ENCODE results near the gene BMP5.

BMP5 gene

GRCh38 chr6:55898342-55898741 lies 23.0 kb upstream of the BMP5 start:
- Histone ChIP-seq H3K4me3 (replicated peaks; ENCODE audit: low read depth, low read length) (no peak overlapping the region), H3K27me3 (replicated peaks; ENCODE audit: control insufficient read depth, insufficient read depth, low read length) (no peaks in the 10 kb centered on the region), H3K36me3 (ENCODE audit: control insufficient read depth, insufficient read depth, low read length) (no peaks in the 10 kb centered on the region)
- no peak for DNase-seq (ENCODE audit: extremely low read depth, insufficient read length)
- no peak for TF ChIP-seq CTCF (IDR thresholded peaks at IDR 0.05; ENCODE audit: insufficient read depth, low read length, poor library complexity, severe bottlenecking)

GRCh38 chr6:55897346-55897745 lies 22.0 kb upstream of the BMP5 start:
- no peaks in the 10 kb centered on the region for H3K36me3 ChIP-seq (ENCODE audit: control insufficient read depth, insufficient read depth, low read length)
- DNase-seq (ENCODE audit: extremely low read depth, insufficient read length) = no peak
- no peak for TF ChIP-seq CTCF (IDR thresholded peaks at IDR 0.05; ENCODE audit: insufficient read depth, low read length, poor library complexity, severe bottlenecking)

DNA sequence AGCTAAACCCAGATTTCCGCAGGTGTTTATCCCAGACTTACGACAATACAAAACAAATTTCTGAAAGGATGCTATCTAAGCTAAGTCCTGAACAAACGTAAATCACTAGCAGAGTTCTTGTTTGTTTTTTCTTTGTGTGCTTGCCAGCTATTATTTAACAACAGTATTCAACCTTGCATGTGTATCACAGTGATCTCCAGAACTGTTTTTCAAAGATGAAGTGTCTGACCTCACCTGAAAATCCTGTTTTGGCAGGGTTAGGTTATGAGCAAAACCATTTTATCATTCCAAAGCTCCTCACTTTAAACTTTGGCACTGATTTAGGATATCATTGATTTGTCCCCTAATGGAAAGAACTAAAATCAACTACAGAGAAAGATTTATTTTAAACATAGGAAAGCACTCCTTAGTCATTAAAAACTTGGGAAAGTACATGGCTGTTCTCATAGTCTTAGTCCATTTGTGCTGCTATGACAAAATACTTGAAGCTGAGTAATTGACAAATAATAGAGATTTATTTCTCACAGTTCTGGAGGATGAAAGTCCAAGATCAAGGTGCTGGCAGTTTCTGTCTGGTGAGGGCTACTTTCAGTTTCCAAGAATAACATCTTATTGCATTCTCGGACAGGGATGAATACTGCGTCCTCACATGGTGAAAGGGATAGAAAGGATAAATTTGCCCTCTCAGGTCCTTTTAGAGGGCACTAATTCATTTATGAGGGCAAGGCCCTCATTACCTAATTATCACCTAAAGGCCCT lies 20.8 kb upstream of the BMP5 start:
- DNase-seq (ENCODE audit: extremely low read depth, insufficient read length) = no peak
- no peak for TF ChIP-seq CTCF (IDR thresholded peaks at IDR 0.05; ENCODE audit: insufficient read depth, low read length, poor library complexity, severe bottlenecking)
- H3K4me3 ChIP-seq (replicated peaks; ENCODE audit: low read depth, low read length) = no peak overlapping the region
- H3K27me3 ChIP-seq (replicated peaks; ENCODE audit: control insufficient read depth, insufficient read depth, low read length) = no peaks in the 10 kb centered on the region
- no peaks in the 10 kb centered on the region for H3K36me3 ChIP-seq (ENCODE audit: control insufficient read depth, insufficient read depth, low read length)

More at GRCh38 chr6:55897346-55897745, 22.0 kb upstream of the BMP5 start:
- no peaks in the 10 kb centered on the region for H3K27me3 ChIP-seq (replicated peaks; ENCODE audit: control insufficient read depth, insufficient read depth, low read length)
- H3K4me3 ChIP-seq (replicated peaks; ENCODE audit: low read depth, low read length) = no peak overlapping the region

DNA sequence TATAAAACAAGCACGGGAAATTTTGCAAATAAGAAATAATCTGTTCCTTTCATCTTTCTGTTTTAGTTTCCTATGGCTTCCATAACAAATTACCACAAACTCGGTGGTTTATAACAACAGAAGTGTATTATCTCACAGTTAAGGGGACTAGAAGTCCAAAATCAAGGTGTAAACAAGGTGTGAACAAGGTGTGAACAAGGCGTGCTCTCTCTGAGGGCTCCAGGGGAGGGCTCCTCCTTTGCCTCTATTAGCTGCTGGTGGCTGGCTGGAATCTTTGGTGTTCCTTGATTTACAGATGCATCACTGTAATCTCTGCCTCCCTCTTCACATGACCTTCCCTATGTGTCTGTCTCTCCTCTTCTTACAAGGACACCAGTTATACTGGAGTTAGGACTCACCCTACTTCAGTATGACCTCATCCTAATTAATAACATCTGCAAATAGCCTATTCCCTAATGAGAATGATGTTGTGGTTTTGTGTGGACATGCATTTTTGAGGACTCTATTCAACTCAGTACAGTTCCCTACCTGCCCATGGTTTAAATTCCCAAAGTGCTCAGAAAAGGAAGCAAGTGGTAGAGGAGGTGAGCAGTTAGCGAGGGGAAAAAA lies 17.5 kb upstream of the BMP5 start:
- Histone ChIP-seq H3K4me3 (replicated peaks; ENCODE audit: low read depth, low read length) (no peak overlapping the region), H3K36me3 (ENCODE audit: control insufficient read depth, insufficient read depth, low read length) (no peaks in the 10 kb centered on the region), H3K27me3 (replicated peaks; ENCODE audit: control insufficient read depth, insufficient read depth, low read length) (no peaks in the 10 kb centered on the region)
- no peak for DNase-seq (ENCODE audit: extremely low read depth, insufficient read length)
- TF ChIP-seq CTCF (IDR thresholded peaks at IDR 0.05; ENCODE audit: insufficient read depth, low read length, poor library complexity, severe bottlenecking) = no peak

- H3K27me3 ChIP-seq (replicated peaks; ENCODE audit: control insufficient read depth, insufficient read depth, low read length) = no peaks in the 10 kb centered on the region
These were observed 13.5 kb upstream of the BMP5 start for GRCh38 chr6:55888917-55889316.

More at GRCh38 chr6:55888917-55889316, 13.5 kb upstream of the BMP5 start:
- Histone ChIP-seq H3K4me3 (replicated peaks; ENCODE audit: low read depth, low read length) (no peak overlapping the region), H3K36me3 (ENCODE audit: control insufficient read depth, insufficient read depth, low read length) (no peaks in the 10 kb centered on the region)
- peak; percentile 6 for DNase-seq (ENCODE audit: extremely low read depth, insufficient read length)
- TF ChIP-seq CTCF (IDR thresholded peaks at IDR 0.05; ENCODE audit: insufficient read depth, low read length, poor library complexity, severe bottlenecking) = no peak
